ENCODE results near the gene TBCC.
A peak's percentile ranks its signal among the peaks of the same experiment; 100 is the strongest.

Gene TBCC

DNA sequence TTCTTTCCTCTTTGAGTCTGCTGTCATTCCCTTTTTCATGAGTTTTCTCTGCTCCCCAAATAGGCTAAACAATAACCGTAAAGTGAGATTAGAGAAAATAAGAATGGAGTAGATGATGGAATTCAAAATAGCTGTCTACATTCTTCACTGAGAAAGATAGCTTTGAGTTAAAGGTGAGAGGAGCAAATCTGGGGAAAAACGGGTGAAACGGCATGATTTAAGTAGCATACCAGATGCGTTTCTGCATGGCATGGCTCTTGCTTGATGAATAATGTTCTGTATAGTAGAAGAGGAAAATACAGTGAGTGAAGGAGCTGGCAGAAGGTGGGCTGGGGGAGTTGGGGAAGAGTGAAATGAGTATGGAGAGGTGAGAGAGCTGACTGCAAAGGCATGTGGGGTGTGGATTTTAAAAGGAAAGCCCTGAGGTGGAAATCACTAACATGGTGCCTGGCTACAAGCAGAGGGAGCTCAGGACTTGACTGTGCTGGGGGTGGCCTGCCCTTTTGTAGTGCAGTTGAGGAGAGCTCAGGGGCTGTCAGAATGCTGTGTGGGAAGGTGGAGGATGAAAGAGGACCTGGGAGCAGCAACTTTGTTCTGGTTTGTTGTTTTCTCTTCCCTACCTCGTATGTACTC, 44.8 kb upstream of the TBCC start:
- no peak overlapping the region for H3K4me3 ChIP-seq (ENCODE audit: insufficient read depth, low read length, poor library complexity, severe bottlenecking)
- H3K4me2 ChIP-seq (ENCODE audit: low read depth, low read length, poor library complexity, severe bottlenecking), result no peak overlapping the region
- no peaks in the 10 kb centered on the region for H4K20me1 ChIP-seq (ENCODE audit: low read depth, low read length)
- TF ChIP-seq EZH2phosphoT487 (conservative IDR thresholded peaks at IDR 0.05; ENCODE audit: low read length) (no peak), CTCF (IDR thresholded peaks at IDR 0.05; ENCODE audit: insufficient read depth, low read length, poor library complexity, severe bottlenecking) (no peak)
- H3K36me3 ChIP-seq (ENCODE audit: low read length), result no peaks in the 10 kb centered on the region
- no peak overlapping the region for H2AFZ ChIP-seq (ENCODE audit: low read depth, low read length, severe bottlenecking)
- H3K9ac ChIP-seq (ENCODE audit: low read length), result no peak overlapping the region
- H3K27me3 ChIP-seq (ENCODE audit: low read length), result no peaks in the 10 kb centered on the region
- peaks cover 64% of the 10 kb centered on the region for H3F3A ChIP-seq (ENCODE audit: insufficient read depth)
- peak overlapping the region; percentile 4 for H3K27ac ChIP-seq (ENCODE audit: low read depth, low read length)
- no peaks in the 10 kb centered on the region for H3K9me3 ChIP-seq (ENCODE audit: insufficient read depth, low read length)
- peaks cover 83% of the 10 kb centered on the region for H3K79me2 ChIP-seq (ENCODE audit: insufficient read depth, low read length)
- H3K9me2 ChIP-seq (replicated peaks; ENCODE audit: insufficient read depth, low read length), result no peaks in the 10 kb centered on the region

- Histone ChIP-seq H2AFZ (ENCODE audit: low read depth, low read length, severe bottlenecking) (no peak overlapping the region), H3K79me2 (ENCODE audit: insufficient read depth, low read length) (peaks cover 94% of the 10 kb centered on the region), H3K9ac (ENCODE audit: low read length) (no peak overlapping the region), H3K36me3 (ENCODE audit: low read length) (peaks cover 4% of the 10 kb centered on the region; the same call in 1 of the 2 replicates), H3K4me2 (ENCODE audit: low read depth, low read length, poor library complexity, severe bottlenecking) (peak overlapping the region; percentile 11), H3F3A (ENCODE audit: insufficient read depth) (peaks cover 76% of the 10 kb centered on the region), H3K27me3 (ENCODE audit: low read length) (no peaks in the 10 kb centered on the region), H3K4me3 (ENCODE audit: insufficient read depth, low read length, poor library complexity, severe bottlenecking) (no peak overlapping the region), H3K9me2 (replicated peaks; ENCODE audit: insufficient read depth, low read length) (no peaks in the 10 kb centered on the region), H3K27ac (ENCODE audit: low read depth, low read length) (peak overlapping the region; percentile 36; the same call in 1 of the 2 replicates), H4K20me1 (ENCODE audit: low read depth, low read length) (no peaks in the 10 kb centered on the region), H3K9me3 (ENCODE audit: insufficient read depth, low read length) (no peaks in the 10 kb centered on the region)
- TF ChIP-seq EZH2phosphoT487 (conservative IDR thresholded peaks at IDR 0.05; ENCODE audit: low read length) (no peak), CTCF (IDR thresholded peaks at IDR 0.05; ENCODE audit: insufficient read depth, low read length, poor library complexity, severe bottlenecking) (no peak)
Measured at GRCh38 chr6:42788671-42789070, 42.8 kb upstream of the TBCC start.

GRCh38 chr6:42787063-42787472, 41.2 kb upstream of the TBCC start:
- H3K27ac ChIP-seq (ENCODE audit: low read depth, low read length), result peak overlapping the region; percentile 11
- peaks cover 4% of the 10 kb centered on the region; the same call in 1 of the 2 replicates for H3K36me3 ChIP-seq (ENCODE audit: low read length)
- peaks cover 78% of the 10 kb centered on the region for H3F3A ChIP-seq (ENCODE audit: insufficient read depth)
- no peaks in the 10 kb centered on the region for H3K9me3 ChIP-seq (ENCODE audit: insufficient read depth, low read length)
- H2AFZ ChIP-seq (ENCODE audit: low read depth, low read length, severe bottlenecking), result no peak overlapping the region
- TF ChIP-seq CTCF (IDR thresholded peaks at IDR 0.05; ENCODE audit: insufficient read depth, low read length, poor library complexity, severe bottlenecking), result no peak
- no peak for TF ChIP-seq EZH2phosphoT487 (conservative IDR thresholded peaks at IDR 0.05; ENCODE audit: low read length)
- H3K9me2 ChIP-seq (replicated peaks; ENCODE audit: insufficient read depth, low read length), result no peaks in the 10 kb centered on the region
- H4K20me1 ChIP-seq (ENCODE audit: low read depth, low read length), result no peaks in the 10 kb centered on the region
- H3K79me2 ChIP-seq (ENCODE audit: insufficient read depth, low read length), result peaks cover 99% of the 10 kb centered on the region
- no peak overlapping the region for H3K4me3 ChIP-seq (ENCODE audit: insufficient read depth, low read length, poor library complexity, severe bottlenecking)
- H3K4me2 ChIP-seq (ENCODE audit: low read depth, low read length, poor library complexity, severe bottlenecking), result peak overlapping the region; percentile 99
- no peak overlapping the region for H3K9ac ChIP-seq (ENCODE audit: low read length)
- no peaks in the 10 kb centered on the region for H3K27me3 ChIP-seq (ENCODE audit: low read length)

All from SU-DHL-6 (cell line).